Occipital lobe (tissue), 2 donors: ENCODE results near the gene MKI67. TPM values are rescaled to one million over a fixed set of nuclear protein-coding genes. Genes with fewer than 3 reads are reported as not detected.
"Not testable (repeated sequence)": the region's sequence is repeated elsewhere in the genome, so short reads cannot be mapped to it uniquely, and the experiment has no call there.

Experiments used
- DNase-seq: peaks from one replicate; lab custom pipeline; 2025; lab: John Stamatoyannopoulos, UW
- total RNA-seq: library from RNA; depleted of rRNA; stranded (reverse); fragments of >200 nt; gene quantifications from one replicate; pipeline ENCODE4 v1.2.3, GENCODE V29; 2014

Gene MKI67
- total RNA-seq, 1 donor from 2014 or later: 1.7 TPM

DNA sequence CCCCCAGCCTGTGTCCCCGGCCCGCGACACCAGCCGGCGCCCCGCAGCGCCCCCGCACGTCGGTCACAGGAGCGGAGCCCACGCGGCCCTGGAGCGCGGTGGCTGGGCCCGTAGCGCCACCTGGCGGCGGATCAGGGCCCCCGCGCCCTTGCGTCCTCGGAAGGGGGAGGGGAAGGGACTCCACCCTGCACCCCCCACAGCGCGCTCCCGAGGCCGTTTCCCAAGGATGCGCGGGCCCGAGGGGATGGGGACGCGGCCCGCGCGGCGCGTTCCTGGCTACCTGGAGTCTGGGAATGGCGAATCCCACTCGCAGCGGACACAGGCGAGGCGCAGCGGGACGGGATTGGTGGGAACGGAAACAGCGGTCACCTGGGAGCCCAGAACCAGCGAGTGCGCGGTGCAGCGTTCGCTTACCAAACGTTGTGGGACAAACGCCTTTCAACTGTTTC, 23.8 kb upstream of the MKI67 start:
- DNase-seq: peak; percentile 17

- DNase-seq: no peak
Measured at GRCh38 chr10:128149267-128150014, 23.2 kb upstream of the MKI67 start.

- no peak for DNase-seq
Measured at GRCh38 chr10:128147669-128148068, 21.4 kb upstream of the MKI67 start.

DNA sequence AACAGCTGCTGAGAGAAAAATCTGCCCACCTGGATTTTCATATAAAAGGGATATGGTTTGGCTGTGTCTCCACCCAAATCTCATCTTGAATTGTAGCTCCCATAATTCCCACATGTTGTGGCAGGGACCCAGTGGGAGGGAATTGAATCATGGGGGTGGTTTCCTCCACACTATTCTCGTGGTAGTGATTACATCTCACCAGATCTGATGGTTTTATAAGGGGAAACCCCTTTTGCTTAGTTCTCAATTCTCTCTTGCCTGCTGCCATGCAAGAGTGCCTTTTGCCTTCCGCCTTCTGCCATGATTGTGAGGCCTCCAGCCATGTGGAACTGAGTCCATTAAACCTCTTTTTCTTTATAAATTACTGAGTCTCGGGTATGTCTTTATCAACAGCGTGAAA, 20.8 kb upstream of the MKI67 start:
- no peak for DNase-seq

- DNase-seq: no peak
Measured at GRCh38 chr10:128144547-128144946, 18.3 kb upstream of the MKI67 start.

- no peak for DNase-seq
Measured at GRCh38 chr10:128143531-128143930, 17.3 kb upstream of the MKI67 start.

GRCh38 chr10:128140425-128140824, 14.2 kb upstream of the MKI67 start:
- no peak for DNase-seq

DNA sequence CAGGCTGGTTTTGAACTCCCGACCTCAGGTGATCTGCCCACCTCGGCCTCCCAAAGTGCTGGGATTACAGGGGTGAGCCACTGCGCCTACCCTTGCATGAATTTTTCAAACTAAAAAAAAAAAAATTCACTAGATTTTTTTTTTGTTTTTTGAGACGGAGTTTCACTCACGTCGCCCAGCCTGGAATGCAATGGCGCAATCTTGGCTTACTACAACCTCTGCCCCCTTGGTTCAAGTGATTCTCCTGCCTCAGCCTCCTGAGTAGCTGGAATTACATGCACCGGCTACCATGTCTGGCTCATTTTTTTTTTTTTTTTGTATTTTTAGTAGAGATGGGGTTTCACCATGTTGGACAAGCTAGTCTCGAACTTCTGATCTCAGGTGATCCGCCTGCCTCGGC, 12.2 kb upstream of the MKI67 start:
- DNase-seq: not testable (repeated sequence)

- no peak for DNase-seq
Measured at GRCh38 chr10:128137877-128138276, 11.7 kb upstream of the MKI67 start.

DNA sequence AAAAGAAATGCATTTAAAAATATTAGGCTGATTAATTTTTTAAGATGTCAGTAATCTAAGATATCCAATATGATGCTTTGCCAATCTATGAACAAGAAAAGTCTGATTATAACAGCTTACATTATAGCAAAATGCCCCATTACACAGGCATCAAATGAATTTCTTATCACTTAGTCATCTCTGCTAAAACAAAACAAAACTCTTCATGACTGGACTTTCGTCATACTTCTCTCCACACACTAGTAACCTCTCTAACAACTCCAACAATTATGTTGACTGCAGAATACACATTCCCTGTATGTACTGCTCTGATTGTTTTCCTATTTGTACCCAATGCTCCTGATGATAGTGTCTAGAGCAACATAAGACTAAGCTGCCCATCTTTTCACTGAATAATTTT, 3.8 kb upstream of the MKI67 start:
- no peak for DNase-seq

DNA sequence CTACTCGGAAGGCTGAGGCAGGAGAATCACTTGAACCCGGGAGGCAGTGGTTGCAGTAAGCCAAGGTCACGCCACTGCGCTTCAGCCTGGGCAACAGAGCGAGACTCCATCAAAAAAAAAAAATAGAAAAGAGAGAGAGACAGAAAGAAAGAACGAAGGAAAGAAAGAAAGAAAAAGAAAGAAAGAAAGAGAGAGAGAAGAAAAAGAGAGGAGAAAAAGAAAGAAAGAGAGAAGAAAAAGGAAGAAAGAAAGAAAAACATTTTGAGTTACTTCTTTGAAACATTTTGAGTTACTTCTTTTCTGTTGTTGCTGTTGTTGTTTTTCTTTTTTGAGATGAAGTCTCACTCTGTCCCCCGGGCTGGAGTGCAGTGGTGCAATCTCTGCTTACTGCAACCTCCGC, 2.4 kb upstream of the MKI67 start:
- DNase-seq: no peak

DNA sequence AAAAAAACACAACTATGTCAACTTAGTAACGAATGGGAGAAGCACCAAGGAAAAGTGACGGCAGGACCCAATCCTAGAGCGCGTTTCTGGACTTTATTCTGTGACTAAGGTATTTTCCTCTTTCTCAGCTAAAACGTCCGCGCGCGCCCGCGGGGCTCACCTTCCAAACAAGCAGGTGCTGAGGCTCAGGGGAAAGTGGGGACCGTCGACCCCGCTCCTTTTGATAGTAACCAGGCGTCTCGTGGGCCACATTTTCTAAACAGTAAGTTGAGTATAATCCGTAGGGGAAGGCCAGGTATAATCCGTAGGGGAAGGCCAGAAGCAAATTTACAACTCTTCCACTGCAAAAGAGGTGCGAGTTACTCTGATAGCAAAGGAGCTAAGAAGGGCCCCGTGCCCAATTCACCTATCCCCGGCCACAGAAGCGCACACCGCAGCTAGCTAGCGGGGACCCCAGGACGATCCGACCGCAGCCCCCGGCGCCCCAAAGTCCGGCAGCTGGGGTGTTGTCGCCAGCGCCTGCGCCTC, 743 bp downstream of the MKI67 start:
- no peak for DNase-seq

- DNase-seq: no peak
Measured at GRCh38 chr10:128124813-128125403, 1.3 kb downstream of the MKI67 start.

DNA sequence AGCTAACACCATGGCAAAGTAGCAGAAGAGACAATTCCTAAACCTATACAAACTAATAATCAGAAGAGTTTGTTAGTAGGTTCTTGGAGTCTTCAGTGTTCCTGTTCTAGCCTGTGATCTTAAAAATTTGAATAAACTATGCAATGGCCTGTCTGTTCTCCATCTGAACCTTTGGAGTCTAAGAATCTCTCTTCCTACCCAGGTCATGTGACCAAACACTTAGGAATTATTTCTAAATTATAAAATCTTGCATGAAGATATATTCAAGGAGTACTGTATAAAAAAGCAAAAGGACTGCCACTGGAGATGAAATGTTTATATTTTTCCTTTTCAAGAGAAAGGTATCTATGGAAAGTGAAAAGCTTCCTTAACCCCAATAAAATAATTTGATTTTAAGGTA, 2.4 kb downstream of the MKI67 start:
- DNase-seq: no peak

- no peak for DNase-seq
Measured at GRCh38 chr10:128122931-128123330, 3.3 kb downstream of the MKI67 start.

DNA sequence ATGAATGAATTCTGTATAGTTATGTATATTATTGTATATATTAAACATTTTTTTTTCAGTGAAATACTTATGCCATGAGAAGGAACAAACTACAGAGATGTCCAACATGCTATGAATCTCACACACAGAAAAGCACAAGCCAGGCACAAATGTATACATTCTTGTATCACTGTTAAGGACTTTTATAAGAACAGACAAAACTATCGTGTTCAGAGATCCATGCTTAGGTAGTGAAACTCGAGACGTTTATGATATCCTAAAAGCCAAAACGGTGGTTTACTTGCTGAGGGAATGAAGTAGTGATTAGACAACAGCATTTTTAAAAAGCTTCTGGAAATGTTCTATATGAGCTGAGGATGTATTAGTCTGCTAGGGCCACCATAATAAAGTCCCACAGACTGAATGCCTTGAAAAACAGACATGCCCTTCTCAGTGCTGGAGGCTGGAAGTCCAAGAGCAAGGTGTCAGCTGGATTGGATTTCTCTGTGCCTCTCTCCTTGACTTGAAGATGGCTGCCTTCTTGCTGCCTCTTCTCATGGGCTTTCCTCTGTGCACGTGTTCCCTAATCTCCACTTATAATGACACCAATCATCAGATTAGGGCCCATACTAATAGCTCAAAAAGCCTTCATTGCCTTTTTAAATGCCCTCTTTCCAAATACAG, 4.3 kb downstream of the MKI67 start:
- no peak for DNase-seq

- DNase-seq: no peak
Measured at GRCh38 chr10:128116851-128117615, 9.2 kb downstream of the MKI67 start.

GRCh38 chr10:128116187-128116586, 10.0 kb downstream of the MKI67 start:
- DNase-seq: no peak

DNA sequence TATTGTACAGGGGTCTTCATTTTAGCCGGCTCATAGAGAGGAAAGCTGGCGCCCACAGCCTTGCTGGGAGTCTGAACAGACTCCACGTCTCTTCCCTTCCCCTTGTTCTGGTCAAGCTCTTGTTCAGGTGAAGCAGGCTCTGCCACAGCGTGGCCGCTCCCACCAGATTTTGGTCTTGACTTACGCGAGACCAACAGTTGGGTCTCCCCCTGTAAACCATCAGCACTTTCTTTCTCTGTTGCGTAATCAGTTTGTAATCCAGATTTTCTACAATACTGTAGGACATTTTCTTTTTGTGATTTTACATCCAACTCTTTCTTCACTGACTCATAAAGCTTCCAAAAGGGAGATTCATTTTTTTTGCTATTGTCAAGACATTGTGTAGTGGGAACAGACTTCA, 10.9 kb downstream of the MKI67 start:
- DNase-seq: no peak

DNA sequence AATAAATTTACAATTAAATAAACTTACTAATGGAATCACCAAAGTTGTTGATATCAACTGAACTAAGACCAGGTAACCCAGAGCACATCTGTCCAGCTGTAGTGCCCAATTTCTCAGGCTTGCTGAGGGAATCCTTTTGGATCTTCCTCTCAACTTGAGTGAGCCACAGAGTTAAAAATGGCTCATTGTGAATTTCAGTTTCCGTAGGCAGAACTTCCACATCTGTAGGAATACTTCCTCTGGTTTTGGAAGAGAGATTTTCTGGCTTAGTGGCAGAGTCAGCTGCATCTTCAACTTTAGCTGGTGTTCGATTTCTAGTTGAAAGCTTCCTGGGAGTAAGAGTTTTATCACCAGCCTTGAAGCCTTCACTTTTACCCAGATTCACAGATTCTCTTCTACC, 11.3 kb downstream of the MKI67 start:
- DNase-seq: no peak

DNA sequence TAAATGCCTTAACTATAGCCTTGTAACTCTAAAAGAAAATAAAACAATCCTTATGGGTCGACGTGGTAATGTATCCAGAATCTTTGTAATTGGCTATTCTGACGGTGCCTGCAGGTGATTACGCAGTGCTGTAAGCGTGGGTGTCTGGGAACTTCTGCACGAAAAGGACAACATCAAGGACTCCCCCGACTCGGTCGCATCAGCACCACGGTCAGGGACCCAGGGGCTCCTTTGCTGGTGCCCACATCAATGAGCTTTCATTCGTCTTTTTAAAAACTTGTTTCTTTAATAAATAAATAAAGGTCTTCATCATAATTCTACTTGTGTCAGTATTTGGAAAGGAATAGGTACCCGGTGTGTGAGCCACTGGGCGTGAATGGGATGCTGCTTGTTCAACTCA, 13.2 kb downstream of the MKI67 start:
- DNase-seq: no peak

DNA sequence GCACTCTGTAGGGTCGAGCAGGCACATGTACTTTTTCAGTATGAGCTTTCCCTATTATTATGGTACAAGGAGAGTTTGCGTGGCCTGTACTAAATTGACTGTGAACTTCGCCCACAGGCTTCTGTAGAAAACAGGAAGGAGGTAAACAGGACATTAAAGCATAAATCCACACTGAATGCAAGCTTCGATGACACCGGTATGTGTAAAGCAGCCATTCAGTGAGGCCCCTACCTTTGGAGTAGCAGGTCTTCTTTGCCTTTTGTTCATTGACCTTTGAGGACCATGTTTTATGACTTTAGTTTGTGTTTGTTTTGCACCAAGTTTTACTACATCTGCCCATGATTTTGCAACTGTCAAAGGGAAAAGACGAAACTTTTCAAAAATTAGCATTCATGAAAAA, 14.5 kb downstream of the MKI67 start:
- no peak for DNase-seq
